HAP-1 (cell line): ENCODE measurements around the gene SPEN.
"Not testable (repeated sequence)": the region's sequence is repeated elsewhere in the genome, so short reads cannot be mapped to it uniquely, and the experiment has no call there.

ENCODE experiments used
- DNase-seq, 2 experiments: peaks; one replicate each; pipeline ENCODE4 v3.0.0-alpha.2; 2016 to 2020; ENCODE audit warnings: low spot score in 2 of 2
- H3K27me3 ChIP-seq: fragments of 250-450 bp; sonication (Bioruptor Pico); 2 replicates; pipeline ENCODE4 v1.5.1; 2020; ENCODE audit warnings: low read depth, mild to moderate bottlenecking, moderate library complexity
- H3K36me3 ChIP-seq: fragments of 250-450 bp; sonication (Bioruptor Pico); replicated peaks from 2 replicates; pipeline ENCODE4 v1.5.1; 2020; ENCODE audit warnings: mild to moderate bottlenecking
- H3K4me1 ChIP-seq: fragments of 250-450 bp; sonication (Bioruptor Pico); 2 replicates; pipeline ENCODE4 v1.5.1; 2020; ENCODE audit warnings: mild to moderate bottlenecking
- H3K4me3 ChIP-seq: fragments of 250-450 bp; sonication (Bioruptor Pico); 2 replicates; pipeline ENCODE4 v1.5.1; 2020; ENCODE audit warnings: mild to moderate bottlenecking, moderate library complexity
- H3K9me3 ChIP-seq: fragments of 250-450 bp; sonication (Bioruptor Pico); 2 replicates; pipeline ENCODE4 v1.5.1; 2020; ENCODE audit warnings: mild to moderate bottlenecking, moderate library complexity
- in situ Hi-C: fragments of 300-500 bp; cut with MboI; formaldehyde crosslinking; loops from 3 replicates; pipeline ENCODE4 v1.14.3; 2020; ENCODE audit warnings: low sequenced_read_pairs, inconsistent platforms, mixed read lengths

The SPEN gene

GRCh38 chr1:15884477-15884876 is 37.0 kb downstream of the SPEN start:
- DNase-seq, result no peak
- in situ Hi-C loops, result no loop called here
- Histone ChIP-seq H3K9me3 (no peaks in the 10 kb centered on the region), H3K36me3 (no peaks in the 10 kb centered on the region), H3K4me1 (peaks cover 27% of the 10 kb centered on the region), H3K4me3 (no peak overlapping the region), H3K27me3 (no peaks in the 10 kb centered on the region)

DNA sequence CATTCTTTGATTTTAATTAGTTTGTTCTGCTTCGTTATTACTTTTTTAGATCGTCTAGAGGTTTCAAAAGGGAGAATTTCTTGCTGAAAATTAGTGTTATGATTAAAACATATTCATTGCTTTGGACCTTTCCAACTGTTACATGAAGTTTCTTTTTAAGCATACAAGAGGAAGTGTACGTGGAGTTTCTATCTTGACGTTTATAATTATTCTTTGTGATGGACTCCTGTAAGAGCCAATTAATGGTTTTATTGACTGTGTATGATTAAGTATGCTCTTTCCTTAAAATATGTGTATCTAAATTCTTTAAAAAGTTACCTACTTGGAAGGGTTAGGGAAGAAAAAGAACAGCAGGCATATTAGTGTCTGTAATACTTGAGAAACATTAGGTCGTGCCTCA is 37.8 kb downstream of the SPEN start:
- in situ Hi-C loops, result no loop called here
- H3K4me3 ChIP-seq, result peak overlapping the region; percentile 18; the same call in 1 of the 2 replicates
- H3K36me3 ChIP-seq, result no peaks in the 10 kb centered on the region
- H3K4me1 ChIP-seq, result peaks cover 27% of the 10 kb centered on the region
- H3K9me3 ChIP-seq, result no peaks in the 10 kb centered on the region
- DNase-seq, result no peak
- H3K27me3 ChIP-seq, result no peaks in the 10 kb centered on the region

DNA sequence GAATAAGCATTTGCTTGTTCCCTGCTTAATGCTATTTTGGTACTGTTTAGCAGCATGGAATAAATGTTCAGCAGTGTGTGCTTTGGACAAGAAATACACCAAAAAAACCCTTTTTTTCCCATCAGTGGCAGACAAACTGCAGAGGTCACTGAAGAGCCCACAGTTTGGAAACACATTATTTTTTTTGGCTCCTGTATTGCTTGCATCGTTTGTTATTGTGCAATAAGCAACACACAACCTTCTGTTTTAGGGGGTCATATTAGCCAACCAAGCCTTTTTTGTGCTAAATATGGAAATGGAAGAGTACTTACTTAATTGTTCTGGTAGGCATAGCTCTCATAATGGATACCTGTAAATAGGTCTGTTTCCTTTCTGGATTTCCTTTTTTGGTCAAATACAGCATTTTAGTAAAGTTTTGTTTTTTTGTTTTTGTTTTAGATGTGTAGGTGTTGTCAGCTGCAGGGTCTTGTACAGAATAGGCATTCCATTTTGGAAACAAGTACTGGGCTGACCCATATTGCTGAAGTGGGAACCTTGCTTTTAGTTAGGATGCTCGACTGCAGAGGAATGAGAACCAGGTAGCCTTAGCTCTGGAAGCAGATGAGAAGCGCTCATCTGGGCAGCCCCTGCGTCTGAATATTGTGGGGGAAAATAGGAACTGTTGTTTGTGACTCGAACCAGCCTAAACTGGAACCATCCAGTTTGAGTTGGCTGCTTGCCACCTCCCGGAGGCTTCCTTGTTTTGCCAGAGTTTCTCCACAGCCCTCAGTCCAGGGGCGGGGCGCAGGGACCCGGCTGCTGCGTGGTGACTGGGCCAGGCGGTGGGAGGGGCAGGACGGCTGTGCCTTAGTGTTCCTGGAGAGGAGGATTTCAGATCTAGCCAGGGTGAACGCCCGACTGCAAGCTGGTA is 38.4 kb downstream of the SPEN start:
- DNase-seq, result peak; percentile 92 to 99

DNA sequence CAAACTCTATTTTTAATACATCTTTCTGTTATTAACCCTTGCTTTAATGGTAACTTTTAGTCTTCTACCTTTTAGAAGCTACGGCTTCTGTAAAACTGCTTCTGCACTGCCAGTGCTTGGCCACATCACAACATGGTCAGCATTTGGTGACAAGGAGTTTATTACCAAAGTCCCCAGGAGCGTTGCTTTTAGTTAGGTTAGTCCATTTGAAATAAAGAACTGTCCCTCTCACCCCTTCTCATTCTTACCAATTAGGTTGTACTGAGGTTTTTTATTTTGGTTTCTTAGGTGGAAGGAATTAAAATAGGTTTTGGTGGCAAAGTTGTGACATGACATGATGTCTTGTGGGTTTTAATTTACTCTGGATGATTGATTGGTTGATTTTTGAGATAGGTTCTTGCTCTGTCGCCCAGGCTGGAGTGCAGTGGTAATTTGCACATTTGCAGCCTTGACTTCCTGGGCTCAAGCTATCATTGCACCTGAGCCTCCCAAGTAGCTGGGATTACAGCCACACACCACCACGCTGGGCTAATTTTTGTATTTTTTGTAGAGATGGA is 39.2 kb downstream of the SPEN start:
- H3K9me3 ChIP-seq, result no peaks in the 10 kb centered on the region
- H3K27me3 ChIP-seq, result no peaks in the 10 kb centered on the region
- no peaks in the 10 kb centered on the region for H3K36me3 ChIP-seq
- peak overlapping the region; percentile 18 for H3K4me3 ChIP-seq
- H3K4me1 ChIP-seq, result peaks cover 21% of the 10 kb centered on the region
- DNase-seq, result no peak
- in situ Hi-C loops, result no loop called here

More for the DNA sequence above, 38.4 kb downstream of the SPEN start:
- Histone ChIP-seq H3K36me3 (no peaks in the 10 kb centered on the region), H3K4me3 (peak overlapping the region; percentile 18), H3K27me3 (no peaks in the 10 kb centered on the region), H3K9me3 (no peaks in the 10 kb centered on the region), H3K4me1 (peaks cover 27% of the 10 kb centered on the region)
- in situ Hi-C loops, result no loop called here

DNA sequence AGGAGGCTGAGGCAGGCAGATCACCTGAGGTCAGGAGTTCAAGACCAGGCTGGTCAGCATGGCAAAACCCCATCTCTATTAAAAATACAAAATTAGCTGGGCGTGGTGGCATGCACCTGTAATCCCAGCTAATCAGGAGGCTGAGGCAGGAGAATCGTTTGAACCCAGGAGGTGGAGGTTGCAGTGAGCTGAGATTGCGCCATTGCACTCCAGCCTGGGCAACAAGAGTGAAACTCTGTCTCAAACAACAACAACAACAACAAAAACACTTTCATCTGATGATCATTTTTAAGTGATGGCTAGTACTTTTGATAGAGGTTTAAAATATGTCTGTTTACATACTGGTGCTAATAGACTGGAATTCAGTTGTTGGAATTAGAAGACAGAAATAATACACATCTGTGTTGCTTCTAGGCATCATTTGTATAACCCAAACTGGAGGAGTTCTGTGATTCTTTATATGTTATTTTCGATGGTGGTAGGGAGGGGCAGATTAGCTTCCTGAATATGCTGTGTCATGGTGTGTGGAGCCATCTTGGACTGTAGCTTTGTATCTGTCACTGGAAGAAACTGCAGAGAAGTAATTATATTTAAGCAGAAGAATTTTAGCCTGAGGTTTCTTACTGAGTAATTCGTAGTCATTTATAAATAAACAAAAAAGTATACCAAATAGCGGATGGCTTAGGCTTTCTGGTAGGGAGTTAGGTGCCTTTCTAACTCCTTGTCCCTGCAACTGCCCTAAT is 45.5 kb downstream of the SPEN start:
- H3K27me3 ChIP-seq, H3K36me3 ChIP-seq, H3K4me3 ChIP-seq, H3K9me3 ChIP-seq, DNase-seq, H3K4me1 ChIP-seq, in situ Hi-C loops: not testable (repeated sequence)

- Histone ChIP-seq H3K36me3 (0 out of 2 replicates have a peak, but pooled peaks cover 10% of the 10 kb centered on the region), H3K27me3 (no peaks in the 10 kb centered on the region), H3K9me3 (no peaks in the 10 kb centered on the region), H3K4me1 (peaks cover 10% of the 10 kb centered on the region), H3K4me3 (no peak overlapping the region)
- in situ Hi-C loops, result no loop called here
- DNase-seq, result no peak
Observed at GRCh38 chr1:15895233-15895632, 47.7 kb downstream of the SPEN start.

- not testable (repeated sequence) for DNase-seq
Observed at GRCh38 chr1:15896841-15897610, 49.5 kb downstream of the SPEN start.

DNA sequence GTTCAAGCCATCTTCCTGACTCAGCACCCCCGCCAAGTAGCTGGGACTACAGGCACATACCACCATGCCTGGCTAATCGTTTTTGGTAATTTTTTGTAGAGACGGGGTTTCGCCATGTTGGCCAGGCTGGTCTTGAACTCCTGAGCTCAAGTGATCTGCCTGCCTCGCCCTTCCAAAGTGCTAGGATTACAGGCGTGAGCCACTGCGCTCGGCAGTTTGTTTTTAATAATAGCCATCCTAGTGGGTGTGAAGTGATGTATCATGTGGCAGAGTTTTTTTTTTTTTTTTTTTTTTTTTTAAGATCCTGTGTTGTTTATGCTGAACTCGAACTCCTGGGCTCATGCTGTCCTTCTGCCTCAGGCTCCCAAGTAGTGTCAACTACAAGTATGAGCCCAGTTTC is 51.8 kb downstream of the SPEN start:
- DNase-seq, result no peak
- H3K9me3 ChIP-seq, result no peaks in the 10 kb centered on the region
- H3K36me3 ChIP-seq, result 0 out of 2 replicates have a peak, but pooled peaks cover 10% of the 10 kb centered on the region
- no peak overlapping the region for H3K4me3 ChIP-seq
- H3K27me3 ChIP-seq, result no peaks in the 10 kb centered on the region
- peaks cover 11% of the 10 kb centered on the region for H3K4me1 ChIP-seq
- in situ Hi-C loops, result no loop called here

More at GRCh38 chr1:15896841-15897610, 49.5 kb downstream of the SPEN start:
- H3K27me3 ChIP-seq, H3K4me3 ChIP-seq, in situ Hi-C loops, H3K9me3 ChIP-seq: not testable (repeated sequence)
- H3K4me1 ChIP-seq, result peaks cover 14% of the 10 kb centered on the region
- 0 out of 2 replicates have a peak, but pooled peaks cover 10% of the 10 kb centered on the region for H3K36me3 ChIP-seq

DNA sequence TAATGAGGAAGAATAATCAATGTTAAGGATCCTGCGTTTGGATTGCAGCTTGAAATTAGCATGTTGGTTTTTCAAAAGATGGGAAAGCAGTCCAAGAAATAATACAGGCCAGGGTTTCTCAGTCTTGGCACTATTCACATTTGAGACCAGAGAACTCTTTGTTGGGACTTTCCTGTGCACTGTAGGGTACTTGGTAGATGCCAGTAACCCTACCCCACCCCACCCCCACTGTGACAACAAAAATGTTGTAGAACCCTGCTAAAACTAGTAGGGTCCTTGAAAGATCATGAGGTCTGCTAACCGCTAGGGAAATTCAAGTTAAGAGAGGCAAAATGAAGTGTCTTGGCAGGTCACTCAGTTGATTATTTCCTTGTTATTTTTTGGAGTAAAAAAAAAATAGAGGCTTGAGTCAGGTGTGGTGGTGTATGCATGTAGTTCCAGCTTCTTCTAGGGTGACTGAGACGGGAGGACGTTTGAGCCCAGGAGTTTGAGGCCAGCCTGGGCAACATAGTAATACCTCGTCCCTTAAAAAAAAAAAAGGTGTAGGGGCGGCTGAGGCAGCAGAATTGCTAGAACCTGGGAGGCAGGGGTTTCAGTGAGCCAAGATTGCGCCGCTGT is 53.3 kb downstream of the SPEN start:
- Histone ChIP-seq H3K4me1 (peaks cover 11% of the 10 kb centered on the region), H3K27me3 (no peaks in the 10 kb centered on the region), H3K4me3 (no peak overlapping the region), H3K36me3 (0 out of 2 replicates have a peak, but pooled peaks cover 7% of the 10 kb centered on the region), H3K9me3 (no peaks in the 10 kb centered on the region)
- in situ Hi-C loops, result no loop called here
- no peak for DNase-seq

GRCh38 chr1:15902882-15903281 is 55.4 kb downstream of the SPEN start:
- in situ Hi-C loops, result no loop called here
- no peak for DNase-seq
- 0 out of 2 replicates have a peak, but pooled peaks cover 7% of the 10 kb centered on the region for H3K36me3 ChIP-seq

DNA sequence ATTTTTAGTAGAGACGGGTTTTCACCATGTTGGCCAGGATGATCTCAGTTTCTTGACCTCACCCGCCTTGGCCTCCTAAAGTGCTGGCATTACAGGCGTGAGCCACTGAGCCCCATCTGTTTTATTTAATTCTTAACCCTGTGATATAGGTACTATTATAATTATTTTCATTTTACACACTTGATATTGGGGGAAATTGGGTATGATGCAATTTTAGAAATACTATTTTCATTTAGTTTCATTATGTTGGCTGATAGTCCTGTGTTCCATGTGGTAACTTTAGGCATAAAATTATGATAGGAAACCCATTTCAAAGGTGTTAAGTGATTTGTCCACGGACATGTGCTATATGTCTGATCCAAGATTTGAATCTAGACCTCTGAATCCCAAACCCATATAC is 61.1 kb downstream of the SPEN start:
- peaks cover 37% of the 10 kb centered on the region for H3K36me3 ChIP-seq

More at GRCh38 chr1:15902882-15903281, 55.4 kb downstream of the SPEN start:
- no peaks in the 10 kb centered on the region for H3K9me3 ChIP-seq
- H3K4me3 ChIP-seq, result no peak overlapping the region
- no peaks in the 10 kb centered on the region for H3K27me3 ChIP-seq
- H3K4me1 ChIP-seq, result peaks cover 11% of the 10 kb centered on the region

GRCh38 chr1:15911141-15911540 is 63.6 kb downstream of the SPEN start:
- DNase-seq, result no peak
- in situ Hi-C loops, result no loop called here
- Histone ChIP-seq H3K36me3 (peaks cover 40% of the 10 kb centered on the region), H3K9me3 (no peaks in the 10 kb centered on the region), H3K4me1 (no peaks in the 10 kb centered on the region), H3K4me3 (no peak overlapping the region), H3K27me3 (no peaks in the 10 kb centered on the region)

More for the DNA sequence above, 61.1 kb downstream of the SPEN start:
- no peak overlapping the region for H3K4me3 ChIP-seq
- no peaks in the 10 kb centered on the region for H3K4me1 ChIP-seq
- in situ Hi-C loops, result no loop called here
- no peak for DNase-seq
- H3K9me3 ChIP-seq, result no peaks in the 10 kb centered on the region
- no peaks in the 10 kb centered on the region for H3K27me3 ChIP-seq

DNA sequence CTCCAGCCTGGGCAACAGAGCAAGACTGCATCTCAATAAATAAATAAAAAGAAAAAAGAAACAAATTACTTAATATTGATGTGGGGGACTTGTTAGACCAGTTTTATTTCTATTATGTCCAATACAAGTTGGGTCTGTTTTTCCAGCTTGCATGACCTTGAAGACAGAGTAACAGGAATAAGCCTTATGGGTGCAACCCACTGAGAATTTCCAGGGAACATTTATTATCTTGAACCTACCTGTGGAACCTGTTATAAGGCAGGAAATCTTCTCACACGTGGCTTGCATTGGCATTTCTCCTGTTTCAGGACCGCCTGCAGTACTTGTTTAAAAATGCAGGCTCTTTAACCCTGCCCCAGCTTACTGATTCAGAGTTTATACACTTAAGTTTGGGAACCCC is 64.4 kb downstream of the SPEN start:
- Histone ChIP-seq H3K4me1 (no peaks in the 10 kb centered on the region), H3K4me3 (no peak overlapping the region), H3K27me3 (no peaks in the 10 kb centered on the region), H3K36me3 (peaks cover 45% of the 10 kb centered on the region), H3K9me3 (no peaks in the 10 kb centered on the region)
- in situ Hi-C loops, result no loop called here
- no peak for DNase-seq
